Fibroblast of peridontal ligament (primary cell): ENCODE results near the gene HDAC4.

Experiments
- DNase-seq: peaks from one replicate; pipeline ENCODE4 v3.0.0-alpha.2; 2010; ENCODE audit errors: extremely low read depth

The HDAC4 gene

DNA sequence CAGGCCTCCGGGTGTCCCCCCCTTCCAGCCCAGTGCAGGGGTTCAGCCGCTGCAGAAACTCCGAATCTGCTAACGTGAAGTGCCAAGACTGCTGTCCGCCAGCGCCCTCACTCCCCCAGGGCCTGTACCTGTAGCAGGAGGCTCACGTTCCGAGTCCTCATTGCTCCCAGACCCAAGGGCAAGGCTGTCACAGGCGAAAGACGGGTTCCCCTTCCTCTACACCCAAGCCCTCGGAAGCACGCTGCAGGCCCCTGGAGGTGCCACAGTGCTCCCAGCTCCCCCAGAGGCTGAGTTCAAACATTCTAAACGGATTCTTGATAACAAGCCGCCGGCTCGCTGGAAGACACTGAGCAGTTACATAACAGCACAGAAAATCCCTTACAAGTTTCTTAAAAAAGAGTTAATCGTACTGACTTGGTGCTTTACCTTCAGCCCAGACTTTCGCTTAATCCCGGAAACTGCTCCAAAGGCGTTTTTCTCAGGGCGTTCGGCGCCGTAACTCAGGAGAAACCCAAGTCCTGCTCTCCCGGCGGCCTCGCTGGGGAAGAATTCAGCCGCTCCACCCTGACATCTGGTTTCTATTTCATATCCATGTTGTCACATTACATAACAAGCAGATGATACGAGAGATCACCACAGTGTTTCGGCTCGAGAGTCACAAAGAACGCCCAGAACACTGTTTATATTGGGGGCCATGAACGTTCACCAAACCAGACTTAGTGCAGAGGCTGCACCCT, 92.0 kb downstream of the HDAC4 start:
- peak; percentile 90 for DNase-seq

DNA sequence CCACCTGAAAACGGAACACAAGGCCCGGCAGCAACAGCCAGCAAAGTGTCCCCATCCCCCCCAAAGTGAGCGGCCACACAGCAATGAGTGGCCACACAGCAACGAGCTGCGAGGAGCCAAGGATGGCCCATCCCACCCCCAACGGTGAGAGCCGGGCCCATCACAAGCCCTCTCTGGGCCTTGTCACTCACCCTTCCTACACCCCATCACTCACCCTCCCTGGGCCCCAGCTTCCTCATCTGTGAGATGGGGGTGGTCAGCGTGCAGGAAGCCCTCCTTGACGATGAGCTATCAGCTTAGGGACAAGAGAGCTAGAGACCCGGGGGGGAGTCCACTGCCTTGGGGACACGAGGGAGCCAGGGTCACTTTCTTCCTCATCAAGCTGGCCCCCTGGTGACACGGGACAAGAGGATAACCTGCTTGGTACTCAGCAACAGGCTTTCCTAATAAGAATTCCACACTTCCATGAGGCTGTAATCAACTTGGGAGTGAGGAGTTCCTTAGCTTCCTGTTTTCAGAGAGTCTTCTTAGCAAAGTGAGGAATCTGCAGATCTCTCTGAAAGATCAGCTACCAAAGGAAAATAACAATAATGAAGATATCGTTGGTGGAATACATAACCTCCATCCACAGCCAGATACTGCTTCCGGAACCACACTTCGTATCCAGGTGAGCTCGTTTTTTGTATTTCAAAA, 92.8 kb downstream of the HDAC4 start:
- DNase-seq, result peak; percentile 47

DNA sequence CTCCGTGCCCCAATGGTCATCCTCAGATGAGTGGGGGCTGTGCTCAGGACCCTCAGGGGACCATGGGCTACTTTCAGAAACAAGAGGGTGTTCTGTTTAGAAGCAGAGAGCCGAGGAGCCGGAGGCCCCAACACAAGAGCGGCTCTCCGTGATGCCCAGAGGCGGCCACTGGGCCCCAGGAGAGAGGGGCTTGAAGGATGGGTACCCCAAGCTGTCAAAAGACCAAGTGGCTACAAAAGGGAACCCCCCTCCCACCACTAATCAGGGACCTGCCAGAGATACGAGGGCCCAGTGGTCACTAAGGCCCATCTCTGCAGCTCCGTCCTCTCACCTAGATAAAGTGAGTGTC, 93.6 kb downstream of the HDAC4 start:
- DNase-seq, result no peak

DNA sequence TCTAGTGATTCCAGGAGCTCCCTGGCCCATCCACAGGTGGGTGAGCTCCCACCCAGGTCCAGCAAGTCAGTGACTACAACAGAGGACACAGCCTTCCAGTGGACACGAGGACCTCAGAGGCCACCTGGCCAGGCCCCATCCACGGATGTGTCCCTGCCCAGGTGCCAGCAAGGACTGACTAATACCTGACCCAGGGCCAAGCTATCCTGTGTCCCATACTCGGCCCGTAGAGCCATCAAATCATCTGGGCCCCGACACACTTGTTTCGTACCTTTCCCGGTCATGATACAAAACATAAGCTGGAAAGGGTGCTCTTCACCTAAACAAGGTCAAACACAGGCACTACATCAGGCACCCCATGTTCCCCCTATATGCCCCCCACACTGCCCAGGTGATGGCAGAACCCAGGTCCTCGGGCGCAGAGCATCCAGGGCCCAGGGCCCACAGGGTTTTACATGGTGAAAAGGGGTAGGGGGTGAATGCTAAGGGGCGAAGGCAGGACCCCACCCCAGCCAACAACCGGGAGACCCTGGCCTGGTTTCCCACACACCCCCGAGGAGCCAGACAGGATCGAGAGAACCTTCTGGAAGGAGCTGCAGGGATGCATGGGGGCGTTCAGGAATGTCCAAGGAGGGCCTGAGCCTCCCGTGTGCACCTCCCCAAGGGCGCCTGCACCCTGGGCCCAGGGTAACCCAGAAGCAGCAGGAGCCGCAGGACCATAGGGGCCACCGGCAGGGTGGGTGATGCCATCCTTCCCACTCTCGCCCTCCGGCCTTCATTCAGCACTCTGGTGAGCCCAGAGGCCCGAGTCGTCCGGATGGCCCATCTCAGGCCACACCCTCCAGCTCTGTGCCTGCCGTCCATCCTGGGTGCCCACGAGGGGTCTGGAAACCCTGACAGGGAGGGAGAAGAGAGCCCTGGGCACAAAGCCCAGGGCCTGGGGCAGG, 94.3 kb downstream of the HDAC4 start:
- DNase-seq, result no peak

DNA sequence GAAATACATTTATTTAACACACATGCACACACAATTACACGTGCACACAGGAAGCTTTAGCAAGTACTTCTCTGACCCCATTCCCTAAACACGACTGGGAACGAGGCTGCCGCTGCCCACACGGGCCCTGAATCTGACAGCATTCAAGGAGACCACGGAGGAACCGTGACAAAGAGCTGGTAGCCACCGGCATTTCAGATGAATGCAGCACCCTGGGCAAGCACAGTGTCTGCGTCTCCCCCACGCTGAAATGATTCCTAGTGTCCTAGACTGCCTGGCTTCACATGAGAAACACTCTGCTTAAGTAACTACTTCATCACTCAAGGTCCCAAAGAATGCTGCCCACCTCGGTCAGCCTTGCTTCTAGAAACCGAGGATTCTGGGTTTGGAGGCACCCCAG, 95.0 kb downstream of the HDAC4 start:
- DNase-seq, result no peak

DNA sequence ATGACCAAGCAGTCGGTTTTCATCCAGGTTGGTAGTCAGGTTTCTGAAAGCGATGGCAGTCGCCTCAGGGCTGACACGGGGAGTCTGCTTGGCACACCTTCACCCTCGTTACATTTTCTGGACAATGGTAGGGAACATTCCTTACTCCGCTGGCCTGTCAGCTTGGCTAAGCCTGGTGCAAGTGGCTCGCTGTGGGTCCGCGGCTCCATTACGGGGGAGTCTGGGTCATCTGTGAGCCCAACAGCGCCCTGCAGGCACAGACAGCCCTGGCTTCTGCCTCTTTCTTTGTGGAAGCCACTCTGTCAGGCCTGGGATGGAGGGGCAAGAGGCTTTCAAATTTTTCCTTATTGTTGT, 95.6 kb downstream of the HDAC4 start:
- DNase-seq, result no peak

DNA sequence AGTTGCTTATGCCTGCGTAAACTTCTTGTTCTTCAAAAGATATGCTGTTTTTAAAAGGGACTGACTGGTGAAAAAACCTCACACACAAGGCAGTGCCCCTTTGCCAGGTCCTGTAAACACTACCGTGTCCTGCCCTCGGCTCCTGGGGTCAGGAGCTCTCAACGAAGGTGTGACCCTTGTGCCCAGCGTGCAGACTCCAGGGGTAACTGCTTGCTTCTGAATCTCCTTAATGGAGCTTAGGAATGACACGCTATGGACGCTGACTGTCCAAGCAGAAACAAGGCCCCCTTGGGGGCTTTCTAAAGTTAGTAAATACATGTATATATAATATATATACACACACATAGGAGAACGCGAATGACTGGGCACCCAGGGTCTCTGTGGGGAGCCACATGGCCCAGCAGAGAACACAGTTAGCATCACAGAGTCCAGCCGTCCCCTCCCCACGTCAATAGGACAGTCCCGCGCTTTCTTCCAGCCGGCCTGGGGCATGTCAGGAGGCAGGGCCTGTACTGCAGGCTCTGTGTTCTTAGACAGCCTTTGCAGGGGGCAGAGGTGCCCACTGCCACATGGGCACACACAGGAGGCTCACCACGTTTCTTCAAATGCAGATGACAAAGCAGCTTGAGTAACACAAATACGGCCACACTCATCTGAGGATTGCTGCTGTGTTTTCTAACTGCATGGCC, 96.1 kb downstream of the HDAC4 start:
- DNase-seq, result no peak

DNA sequence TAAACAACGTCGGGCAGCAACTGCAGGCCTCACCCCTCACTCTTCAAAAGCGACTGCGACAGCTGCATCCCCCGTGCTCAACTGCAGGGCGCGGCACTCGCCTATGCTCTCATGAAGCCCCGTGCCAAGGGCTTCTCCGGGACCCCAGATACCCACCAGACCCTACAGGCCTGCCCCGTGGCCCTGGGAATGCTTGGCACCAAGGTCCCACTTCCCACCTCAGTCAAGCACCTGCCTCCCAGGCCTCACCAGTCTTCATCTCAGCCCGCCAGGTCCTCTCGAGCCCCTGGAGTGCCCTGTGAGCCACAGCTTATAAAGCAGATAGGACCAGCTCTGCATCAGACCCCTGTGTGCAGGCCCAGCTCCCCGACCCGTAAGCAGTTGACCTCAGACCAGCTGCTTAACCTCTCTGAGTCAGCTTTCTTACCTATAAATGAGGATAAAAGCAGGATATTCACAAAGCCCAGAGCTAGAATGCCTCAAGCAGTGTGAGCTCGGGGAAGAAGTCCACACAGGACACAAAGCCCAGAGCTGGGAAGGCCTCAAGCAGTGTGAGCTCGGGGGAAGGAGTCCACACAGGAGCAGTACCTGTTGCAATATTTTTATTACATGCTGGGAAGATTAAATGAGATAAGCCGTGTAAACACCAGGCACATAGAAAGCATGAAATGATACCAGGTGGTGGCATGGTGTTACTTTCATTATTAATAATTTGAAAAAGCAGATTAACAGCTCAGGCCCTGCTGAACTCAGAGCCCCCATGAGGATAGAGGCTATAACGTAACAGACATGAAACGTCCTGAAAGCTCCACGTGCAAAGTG, 96.9 kb downstream of the HDAC4 start:
- no peak for DNase-seq

DNA sequence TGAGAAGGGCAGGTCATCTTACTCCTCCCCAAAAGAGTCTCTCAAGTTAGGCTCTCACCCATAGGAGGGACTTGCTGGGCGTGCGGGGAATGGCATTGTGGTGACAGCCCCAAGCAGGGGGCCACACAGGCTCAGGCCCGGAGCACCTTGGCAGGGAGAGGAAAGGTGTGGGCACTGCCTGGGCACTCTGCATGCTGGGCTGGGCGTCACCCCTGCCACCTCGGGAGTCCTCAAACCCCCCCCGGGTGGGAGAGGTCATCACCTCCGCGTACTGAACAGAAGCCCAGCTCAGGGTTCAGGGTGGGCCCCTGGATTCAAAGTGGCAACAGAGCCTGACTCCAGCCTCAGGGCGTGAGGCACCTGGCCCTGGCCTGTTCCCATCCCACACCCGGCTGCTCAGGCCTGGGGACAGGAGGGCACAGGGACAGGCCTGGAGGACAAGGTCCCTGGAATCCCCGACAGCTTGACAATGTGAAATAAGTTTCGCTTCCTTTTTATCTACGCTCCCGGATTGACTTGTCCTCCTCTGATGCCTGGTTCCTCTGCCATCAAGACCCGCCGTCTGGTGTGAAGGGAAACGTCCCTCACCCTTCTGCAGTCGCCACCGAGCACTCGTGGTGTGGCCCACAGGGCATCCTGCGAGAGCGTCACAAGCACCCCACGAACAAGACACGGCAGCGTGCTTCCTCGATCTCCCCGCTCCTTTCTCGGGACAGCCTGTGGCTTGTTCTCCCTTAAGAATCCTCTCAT, 97.8 kb downstream of the HDAC4 start:
- DNase-seq, result no peak

DNA sequence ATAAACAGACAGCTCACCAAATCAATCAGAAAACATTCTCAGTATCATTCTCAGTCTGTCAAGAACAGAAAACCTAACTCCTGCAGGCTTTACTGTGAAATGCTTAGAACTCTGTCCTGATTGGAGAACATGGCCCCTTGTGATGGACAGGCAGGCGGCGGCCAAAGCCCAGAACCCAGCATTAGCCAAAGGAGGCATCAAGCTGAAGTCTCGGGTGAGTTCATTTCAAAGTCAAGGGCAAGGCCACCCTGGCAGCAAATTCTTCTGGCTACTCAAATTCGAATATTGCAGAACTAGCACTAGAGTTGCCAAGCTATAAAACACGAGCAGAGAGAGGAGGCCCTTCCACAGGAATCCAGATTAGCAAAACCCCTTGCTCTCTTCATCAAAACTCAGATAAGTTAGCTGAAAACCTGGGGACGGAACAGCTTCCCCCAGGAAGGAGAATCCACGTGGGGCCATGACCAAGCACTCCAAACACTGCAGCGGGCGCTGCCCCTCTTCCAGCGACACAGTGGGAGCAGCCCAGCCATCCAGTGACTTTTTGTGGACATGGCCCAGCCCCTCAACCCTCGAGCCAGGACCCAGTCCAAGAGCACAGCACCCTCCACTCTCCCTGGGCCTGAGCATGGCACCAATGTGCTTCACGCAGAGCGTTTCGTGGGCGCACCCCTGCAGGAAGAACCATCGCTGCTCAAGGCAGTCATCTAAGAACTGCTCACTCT, 98.6 kb downstream of the HDAC4 start:
- DNase-seq, result peak; percentile 43

DNA sequence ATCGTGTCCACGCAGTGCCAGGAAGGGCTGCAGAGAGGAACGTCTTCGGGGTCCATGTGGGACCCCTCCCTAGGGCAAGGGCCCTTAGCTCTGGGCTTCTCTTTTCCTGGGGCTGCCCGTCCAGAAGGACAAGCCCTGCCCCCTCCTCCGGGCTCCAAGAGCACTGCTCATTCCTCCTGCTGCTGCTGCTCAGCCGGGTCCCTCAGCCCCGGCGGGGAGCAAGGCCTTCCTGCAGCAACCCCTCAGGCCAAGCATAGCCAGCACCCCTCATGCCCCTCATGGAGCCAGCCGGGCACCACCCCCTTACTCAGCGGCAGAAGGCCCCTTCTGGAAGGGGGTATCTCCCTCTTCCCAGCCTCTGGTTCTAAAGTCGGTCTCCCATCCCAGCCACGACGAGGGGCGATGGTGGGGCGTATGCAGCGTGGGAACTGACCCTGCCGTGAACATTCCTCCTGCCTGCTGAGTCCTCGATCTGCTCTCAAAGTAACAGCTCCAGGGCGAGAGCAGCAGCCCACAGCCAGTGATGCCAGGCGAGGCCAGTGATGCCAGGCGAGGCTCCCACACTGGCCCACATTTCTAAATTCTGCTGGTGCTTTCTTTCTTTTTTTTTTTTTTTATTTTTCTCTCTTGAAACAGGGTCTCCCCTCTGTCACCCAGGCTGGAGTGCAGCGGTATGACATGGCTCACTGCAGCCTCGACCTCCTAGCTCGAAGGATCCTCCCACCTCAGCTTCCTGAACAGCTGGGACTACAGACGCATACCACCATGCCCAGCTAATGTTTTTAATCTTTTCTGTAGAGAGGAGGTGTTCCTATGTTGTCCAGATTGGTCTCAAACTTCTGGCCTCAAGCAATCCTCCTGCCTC, 99.7 kb downstream of the HDAC4 start:
- DNase-seq, result no peak

DNA sequence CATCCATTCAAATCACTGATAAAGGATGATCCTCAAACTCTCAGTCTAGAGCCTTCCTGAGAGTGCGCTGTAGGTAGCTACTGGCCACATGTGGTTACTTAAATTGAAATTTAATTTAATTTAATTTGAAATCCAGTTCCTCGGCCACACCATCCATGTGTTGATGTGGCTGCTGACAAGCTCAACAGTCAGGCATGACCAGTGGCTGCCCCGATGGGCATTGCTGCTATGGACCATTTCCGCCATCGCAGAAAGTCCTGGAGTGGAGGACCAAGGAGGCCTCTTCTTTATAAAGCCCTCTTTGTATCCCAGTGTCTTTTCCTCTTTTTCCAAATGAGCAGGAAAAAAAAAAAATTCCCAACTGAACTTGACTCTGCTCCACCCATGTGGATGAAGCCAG, 100.6 kb downstream of the HDAC4 start:
- no peak for DNase-seq

DNA sequence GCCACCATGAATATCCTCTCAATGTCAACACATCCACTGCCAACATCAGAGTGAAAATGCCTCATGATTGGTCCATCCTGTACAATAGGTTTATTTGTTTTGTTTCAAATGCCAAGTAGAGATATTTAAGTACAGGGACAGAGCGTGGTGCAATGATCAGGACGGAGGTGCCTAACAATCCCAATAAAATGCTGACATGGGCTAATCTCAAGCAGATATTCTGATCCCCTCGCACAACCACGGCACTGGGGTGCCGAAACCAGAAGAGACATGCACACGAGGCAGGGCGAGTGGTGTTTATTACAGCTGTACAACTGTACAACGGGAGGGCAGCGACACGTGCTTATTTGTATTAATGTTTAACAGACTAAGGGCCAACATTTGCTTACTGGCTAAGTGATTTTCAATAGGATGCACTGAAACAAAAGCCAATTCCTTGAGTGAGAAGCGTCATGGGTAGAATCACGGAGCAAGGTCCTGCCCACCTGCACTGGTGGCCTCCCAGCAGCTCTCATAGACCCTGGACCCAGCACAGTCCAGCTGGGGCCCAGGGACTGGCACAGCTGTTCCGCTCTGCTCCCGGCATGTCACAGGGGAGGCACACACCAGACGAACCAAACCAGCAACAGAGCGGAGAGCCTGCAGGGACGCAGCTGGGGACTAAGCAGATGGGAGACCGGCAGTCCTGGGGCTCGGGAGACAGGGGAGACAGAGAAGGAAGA, 101.4 kb downstream of the HDAC4 start:
- no peak for DNase-seq

DNA sequence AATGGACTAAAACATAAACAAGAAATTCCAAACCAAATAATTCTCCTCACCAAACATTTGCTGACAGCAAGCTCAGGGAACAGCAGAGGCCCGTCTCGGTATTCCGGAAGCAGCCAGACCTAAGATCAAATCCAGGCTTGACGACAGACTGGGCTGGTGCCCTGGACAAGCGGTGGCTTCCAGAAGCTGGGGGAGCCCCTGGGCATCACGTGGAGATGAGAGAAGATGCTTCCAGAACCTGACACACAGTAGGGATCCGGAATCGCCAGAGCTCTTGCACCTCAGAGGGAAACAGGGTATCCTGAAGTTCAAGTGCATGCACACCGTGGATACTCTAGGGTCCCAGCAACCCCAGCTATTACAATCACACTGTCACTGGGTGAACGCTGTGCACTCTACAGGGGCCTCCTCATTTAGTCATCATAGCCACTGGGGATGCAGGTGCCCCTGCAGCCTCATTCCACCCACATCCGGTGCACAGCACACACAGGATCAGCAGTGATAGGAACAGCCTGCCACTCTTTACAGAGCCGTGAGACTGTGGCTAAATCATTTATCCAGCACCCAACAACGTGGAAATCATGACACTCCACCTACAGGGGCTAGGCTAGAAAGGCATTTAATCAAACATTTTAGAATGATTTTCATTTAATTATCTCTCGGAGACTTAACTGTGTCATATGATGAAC, 102.6 kb downstream of the HDAC4 start:
- no peak for DNase-seq

DNA sequence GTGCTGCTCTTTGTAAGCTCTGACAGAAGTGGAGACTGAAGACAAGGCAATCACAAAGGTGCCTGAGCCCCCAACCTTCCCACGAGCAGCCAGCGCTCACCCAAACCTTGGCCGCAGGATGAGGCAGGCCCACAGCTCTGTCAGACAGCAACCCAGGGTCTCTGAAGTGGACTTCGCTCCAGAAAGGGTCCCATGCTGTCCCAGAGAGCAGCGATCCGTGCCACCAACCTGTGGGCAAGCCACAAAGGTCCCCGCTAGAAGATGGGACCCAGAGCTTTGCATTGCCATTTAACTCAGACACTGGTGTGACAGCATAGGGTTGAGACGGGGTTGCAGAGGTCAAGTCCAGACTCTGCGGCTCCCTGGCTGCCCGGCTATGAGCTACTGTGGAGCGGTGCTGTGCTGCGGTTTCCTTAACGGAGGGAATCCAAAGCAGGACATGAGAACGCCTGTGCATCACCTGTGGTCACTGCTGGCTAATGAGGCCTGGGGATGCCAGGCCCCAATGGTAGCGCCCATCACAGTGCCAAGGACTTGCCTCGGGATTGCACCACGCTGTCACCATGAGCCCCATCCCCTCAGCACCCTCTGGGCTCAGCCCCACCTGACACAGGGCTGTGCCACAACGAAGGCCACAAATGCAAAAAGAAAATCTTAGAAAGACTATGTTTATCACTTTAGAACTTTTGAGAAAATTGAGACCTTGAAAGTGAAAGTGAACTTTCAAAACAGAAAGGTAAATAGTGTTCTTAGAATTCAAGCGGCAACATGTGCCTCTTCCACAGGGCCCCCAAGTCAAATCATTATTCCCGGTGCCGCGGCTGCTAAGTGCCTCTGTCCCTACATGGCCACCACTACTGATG, 103.4 kb downstream of the HDAC4 start:
- DNase-seq, result no peak
